Activated CD8-positive, alpha-beta memory T cell treated with anti-CD3 and anti-CD28 coated beads, Interleukin-2, amount 50 U/mL, for 24 hours (primary cell): ENCODE results near the gene CUBN.

ENCODE experiments used
- DNase-seq: peaks from one replicate; pipeline ENCODE4 v3.0.0-alpha.2; 2020; ENCODE audit errors: extremely low read depth

The CUBN gene

DNA sequence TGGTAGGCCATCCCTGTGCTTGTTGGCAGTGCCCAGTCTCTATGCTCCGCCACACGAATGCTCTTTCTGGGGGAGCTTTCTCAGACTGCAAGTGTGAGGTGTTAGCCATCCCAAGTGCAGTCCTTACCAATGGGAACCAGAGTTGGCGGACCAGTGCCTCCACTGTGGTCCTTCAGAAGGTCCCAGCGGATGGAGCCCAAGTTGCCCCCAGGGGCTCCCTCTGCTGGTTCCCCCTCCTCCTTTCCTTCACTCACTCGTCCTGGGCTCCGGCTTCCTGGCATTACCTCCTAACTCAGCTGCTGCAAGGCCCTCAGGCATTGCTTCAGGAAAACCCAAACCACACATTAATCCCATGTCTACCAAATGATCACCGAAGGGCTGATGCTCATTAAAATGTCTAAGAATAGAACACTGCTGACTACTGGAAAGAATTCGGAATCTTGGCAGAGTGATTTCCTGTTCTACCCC is 139.8 kb downstream of the CUBN start:
- no peak for DNase-seq

DNA sequence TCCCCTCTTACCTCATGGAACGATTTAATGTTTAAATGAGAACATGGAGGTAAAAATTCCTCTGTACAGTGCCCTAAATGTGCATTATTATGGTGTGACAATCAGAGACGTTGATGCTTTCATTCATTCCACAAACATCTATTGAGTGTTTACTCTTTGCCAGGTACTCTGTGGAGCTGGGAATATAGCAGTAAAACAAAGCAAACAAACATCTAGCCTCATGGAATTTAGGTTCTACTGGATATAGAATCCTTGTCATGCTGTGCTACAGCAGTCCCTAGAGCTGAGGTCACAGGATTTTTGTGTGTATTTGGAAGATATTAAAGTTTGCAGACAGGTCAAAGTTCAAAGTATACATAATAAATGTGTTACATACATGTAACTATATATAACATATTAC is 140.7 kb downstream of the CUBN start:
- DNase-seq: no peak

DNA sequence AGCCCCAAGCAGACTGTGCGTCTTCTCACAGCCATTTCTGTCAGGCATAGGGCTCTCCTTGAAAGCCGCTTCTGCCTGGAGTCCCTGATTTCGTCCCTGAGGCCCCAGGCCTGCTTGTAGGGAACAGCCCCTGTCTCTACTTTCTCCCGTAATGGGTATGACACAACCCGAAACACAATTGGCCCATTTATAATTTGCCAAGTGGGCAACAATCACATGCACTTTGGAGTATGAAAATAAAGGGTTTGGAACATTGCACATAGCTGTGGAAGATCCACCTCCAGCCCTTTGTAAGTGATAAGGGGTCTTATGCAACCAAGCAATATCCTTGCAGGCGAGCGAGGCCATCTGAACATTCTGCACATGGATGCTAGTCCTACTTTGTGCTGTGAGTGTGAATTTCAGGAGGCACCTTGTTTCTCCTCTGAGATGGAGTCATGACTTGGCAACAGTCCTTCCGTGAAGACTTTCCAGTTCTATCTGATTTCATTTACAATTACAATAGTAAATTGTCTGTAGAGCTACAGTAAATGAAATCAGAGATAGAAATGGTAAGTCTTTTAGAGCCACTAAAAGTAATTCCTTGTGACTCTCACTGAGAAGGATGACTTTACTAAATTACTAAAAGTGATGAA is 141.5 kb downstream of the CUBN start:
- no peak for DNase-seq

DNA sequence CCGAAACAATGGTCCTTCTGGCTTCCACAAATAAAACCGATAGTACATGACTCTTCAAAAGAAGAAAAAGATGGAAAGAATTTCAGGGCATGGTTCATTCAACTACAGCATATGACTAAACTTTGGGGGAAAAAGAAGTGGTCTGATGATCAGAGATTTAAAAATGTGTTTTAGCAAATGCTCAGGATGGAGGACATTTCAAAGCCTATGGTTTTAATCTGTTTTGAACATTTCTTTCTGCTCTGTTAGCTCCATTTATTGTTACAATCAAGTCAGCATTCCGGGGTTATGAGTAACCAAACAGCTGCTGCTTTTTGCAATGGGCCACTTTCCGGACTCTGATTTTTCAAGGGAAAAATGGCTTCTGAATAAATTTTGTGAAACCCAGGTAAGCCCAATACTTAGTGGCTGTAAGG is 142.4 kb downstream of the CUBN start:
- no peak for DNase-seq

DNA sequence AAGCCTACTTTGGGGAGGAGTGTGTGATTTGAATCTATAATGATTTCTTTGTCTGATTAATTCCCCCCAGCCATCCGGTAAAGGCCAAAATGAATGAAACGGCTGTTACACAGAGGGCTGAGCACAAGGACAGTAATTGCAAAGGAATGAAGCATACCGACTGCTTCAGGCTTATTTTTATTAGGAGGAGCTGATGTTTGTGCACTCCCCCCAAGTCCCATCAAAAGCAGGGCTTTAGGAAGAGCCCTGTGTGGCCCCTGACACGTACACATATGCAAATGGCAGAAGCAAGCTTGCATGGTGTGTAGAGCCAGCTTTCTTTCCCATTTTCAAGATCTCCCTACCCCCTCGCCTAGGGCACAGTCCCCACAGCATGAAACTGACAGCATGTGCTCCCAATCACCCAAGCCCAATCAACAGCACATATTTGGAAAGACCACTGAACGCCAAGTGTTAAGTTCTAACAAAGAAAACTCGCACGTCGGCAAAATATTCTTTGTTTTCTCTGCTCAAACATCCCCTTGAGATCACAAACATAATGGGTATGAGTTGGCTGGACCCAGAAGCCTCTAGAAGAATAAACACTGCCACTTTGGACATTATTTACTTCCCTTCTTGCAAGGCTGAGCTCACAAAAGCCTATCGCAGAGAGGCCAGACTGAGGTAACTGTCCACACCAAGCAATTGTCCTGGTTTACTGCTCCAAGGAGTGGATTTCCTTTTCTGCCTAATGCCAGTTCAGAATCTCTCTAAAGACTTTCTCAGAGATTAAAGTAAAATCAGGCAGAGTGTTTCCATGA is 143.0 kb downstream of the CUBN start:
- DNase-seq: no peak

DNA sequence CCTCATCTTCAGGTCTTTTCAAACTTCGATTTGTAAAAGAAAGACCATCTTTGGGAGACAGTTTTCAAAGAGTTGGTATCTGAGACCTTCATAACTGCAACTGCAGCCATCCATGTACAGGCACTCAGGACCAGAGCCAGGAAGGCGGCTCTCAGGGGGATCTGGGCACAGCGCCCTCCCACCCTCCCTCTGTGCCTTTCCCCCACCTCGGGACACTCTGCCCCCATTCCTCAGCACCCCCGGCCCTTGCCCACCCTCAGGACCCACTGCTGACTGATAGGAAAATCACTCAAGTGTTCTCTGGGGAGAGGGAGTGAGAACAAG is 143.6 kb downstream of the CUBN start:
- DNase-seq: no peak

DNA sequence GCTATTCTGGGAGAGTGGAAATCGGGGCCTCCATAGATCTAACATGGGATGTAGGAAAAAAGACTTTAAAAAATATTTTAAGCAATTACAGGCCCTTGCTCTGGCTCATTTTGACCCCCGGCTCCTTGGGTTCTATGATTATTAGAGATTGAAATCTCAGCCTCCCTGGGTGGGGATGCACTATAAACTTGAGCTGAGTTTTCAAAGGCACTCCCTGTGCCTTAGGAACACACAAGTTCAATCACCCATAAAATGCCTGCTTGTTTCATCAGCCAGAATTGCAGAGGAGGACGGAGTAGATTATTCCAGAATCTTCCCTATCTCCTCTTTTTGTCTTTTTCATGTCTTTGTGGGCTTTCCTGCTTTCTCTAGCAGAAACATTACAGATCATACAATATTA is 145.4 kb downstream of the CUBN start:
- no peak for DNase-seq

DNA sequence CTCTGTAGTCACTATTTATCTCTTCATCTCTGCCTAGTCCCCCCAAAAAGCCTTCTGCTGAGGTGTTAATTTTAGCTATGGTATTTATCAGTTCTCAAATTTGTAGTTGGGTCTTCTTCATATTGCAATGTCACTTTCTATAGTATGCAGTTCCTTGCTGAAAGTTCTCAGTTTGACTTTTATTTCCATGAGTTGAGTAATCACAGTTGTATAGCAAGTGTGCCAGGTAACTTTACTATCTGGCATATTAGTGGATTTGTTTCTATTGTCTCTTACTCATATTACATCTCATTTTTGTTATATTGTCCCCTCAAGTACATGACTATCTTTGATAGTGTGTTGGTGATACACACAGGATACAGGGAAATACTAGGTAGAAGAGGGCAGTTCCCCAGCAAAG is 152.8 kb downstream of the CUBN start:
- no peak for DNase-seq

DNA sequence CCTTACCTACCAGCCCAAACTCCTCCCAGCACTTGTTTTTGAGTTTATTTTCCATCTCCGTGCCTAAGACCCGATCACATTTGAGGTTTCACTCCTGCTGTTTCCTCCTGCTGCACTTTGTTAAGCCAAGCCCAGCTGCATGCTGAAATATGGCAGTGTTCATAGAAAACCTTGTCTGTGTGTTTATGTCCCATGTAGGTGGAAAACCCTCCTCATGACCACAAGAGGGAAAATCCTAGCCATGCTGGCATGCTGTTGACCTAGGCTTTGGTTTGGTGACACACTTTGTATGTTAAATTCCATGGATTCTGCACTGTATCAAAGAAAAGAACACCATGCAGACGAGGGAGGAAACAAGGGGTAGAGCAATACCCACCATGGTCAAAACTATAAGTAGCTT is 154.4 kb downstream of the CUBN start:
- DNase-seq: no peak

DNA sequence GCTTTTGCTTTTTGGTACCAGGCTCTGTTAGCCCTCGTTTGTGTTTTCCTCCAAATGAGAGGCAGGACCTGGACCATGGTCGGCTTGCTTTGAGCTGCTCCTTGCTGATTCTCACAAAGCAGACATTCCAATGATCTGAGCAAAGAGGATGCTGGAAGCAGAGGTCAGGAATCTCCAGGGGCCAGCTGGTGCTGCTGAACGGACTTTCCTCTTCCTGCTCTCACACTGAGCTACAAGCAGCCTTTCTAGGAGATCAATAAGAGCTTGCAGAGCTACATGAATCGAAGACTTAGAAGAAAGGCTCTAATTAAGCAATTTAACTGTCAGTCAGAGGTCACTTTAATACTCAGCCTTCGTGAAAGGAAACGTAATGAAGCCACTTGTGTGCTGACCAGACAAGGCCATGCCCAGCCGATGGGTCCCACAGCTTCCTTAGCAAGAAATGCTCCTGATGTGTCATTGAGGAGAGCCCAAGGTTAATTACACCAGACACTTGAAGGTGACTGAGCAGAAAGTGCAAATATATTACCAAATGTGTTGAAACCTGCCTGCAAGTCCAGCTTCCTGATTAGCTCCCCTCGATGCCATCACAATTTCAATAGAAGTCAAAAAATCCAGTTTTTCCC is 161.1 kb downstream of the CUBN start:
- DNase-seq: no peak

DNA sequence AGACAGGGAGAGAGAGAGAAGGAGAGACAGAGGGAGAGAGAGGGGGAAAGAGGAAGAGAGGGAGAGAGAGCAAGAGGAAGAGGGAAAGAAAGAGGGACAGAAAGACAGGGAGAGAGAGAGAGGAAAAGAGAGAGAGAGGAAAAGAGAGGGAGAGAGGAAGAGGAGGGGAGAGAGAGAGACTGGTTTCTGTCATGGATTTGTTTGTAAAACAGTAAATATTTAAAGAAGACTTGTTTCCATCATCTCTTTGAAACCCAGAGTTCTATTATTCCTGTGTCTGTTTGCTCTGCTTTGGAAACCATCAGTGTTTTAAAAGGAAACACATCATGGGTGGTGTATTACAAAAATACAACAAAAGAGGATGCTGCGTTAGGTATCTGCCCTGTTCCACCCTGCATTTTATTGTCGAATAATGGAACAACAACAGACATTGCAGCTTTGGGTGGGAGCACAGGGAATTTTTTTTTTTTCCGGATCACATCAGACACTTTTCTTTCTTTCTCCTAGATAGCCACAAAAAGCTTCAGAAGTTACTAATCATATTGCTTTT is 161.7 kb downstream of the CUBN start:
- no peak for DNase-seq

DNA sequence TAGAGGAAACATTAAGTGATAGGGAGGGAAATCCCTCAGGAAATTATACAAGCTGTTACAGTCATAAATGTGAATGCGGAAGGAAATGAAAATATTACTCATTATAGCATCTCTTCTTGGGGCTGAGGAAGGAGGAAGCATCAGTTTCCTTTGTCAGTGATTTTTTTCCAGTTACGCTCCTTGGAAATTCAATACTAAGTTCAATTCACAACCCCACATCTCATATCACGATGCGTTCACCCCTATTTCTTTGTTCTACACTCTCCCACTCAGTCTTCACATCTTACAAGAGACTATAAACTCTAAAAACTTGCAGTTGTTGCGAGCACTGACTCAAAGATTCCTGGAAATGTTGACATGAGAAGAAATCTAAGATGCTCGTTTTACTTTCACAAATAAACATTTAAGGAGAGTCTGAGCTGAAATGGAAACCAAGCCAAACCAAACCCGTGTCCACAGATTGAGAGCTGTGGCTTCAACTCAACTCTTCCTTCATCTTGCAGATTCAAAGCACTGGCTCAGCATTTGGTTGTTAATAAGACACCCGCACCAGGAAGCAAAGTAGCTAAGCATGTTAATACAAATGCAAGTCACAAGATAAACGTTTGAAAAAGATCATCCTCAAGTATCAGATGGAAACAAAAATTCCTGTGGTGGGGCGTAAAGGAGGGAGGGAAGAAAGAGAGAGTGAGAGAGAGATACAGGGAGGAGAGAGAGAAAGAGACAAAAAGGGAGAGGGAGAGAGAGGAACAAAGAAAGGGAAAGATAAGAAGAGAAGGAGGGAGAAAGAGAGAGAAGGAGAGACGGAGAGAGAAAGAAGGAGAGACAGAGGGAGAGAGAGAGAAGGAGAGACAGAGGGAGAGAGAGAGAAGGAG is 162.4 kb downstream of the CUBN start:
- no peak for DNase-seq

DNA sequence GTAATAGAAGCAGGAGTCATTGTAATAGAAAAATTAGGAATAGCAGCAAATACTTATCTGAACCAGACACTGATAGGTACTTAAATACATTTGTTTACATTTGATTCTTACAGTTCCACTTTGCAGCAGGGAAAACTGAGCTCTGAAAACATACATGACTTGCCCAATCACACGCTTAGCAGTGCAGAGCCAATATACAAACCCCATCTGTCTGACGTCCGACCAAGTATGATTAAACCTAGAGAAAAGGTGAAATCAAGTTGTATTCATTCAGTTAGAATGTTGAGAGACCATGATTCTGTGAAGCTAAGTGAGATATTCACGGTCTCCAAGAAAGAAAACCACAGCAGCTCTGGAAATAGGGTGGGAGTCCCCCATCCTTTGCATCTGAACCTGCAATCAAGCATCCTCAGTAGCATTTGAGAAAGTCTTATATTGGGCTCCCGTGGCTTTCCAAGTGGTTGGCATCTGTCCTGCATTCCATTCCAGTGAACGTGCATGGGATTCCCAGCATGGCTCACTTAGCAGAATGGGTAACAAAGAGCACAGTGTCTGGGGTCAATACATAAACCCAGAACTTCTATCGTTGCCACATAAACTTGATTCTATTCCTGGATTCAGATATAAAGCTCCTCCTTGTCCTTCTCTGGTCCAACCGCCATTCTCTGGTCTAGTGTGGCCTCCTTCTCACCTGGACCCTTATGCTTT is 163.7 kb downstream of the CUBN start:
- no peak for DNase-seq

DNA sequence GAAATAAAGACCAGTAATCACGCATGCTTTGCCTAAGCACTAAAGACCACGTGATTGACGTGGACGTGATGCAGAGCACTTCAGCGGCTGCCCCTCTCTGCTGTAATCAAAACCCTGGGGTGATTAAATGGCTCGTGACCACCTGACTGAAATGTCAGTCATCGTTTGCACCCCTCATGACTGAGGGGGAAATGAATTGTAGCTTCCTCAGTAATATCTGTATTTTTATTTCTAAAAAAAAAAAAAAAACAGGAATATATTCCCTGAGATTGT is 164.3 kb downstream of the CUBN start:
- DNase-seq: no peak

DNA sequence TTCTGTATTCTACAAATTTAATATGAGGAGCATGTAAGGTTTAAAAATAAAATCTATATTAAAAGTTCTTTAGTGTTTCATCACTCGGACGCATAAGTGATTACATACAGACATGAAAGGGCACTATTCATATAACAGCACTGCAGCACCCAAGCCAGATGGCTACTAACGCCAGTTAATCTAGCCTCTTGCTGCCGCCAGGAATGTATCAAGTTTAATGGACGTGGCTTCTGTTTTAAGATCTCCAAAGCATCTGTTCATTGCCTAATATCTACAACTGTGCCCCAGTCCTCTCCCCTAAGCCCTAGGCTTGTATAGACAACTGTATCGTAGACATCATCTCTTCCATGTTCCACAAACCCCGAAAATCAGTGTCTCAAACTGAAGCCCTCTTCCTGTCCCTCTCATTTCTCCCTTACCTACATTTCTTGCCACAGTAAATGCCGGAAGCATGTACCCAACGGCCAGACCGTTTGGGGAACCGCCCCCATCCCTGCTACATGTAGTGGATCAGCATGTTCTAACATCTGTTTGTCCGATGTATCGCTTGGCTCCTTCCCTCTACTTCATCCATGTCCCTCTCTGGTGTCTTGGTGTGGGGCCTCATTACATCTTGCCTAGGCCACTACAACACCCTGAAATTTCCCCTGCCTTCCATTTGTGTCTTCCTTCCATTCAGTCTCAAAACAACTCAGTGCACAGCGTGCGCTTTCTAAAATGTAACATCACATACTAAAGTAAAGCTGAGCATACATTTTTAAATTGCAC is 164.9 kb downstream of the CUBN start:
- no peak for DNase-seq

DNA sequence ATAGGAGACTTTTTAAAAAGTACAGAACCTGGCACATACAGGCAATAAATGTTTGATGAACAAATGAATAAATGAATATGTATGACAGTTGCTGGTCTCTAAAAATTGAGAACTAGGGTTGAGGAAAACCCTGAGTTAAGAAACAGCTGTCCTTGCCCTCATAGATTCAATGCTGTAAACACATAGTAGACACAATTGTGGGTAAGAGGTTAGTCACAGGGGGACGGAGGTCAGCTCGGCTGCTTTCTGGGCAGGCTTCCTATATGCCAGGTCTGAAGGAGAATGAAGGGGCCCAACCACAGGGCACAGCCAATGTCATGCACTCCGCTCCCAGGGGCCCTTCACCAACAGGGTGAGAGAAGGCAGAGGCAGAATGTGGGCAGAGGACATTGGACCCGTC is 169.1 kb downstream of the CUBN start:
- DNase-seq: no peak

DNA sequence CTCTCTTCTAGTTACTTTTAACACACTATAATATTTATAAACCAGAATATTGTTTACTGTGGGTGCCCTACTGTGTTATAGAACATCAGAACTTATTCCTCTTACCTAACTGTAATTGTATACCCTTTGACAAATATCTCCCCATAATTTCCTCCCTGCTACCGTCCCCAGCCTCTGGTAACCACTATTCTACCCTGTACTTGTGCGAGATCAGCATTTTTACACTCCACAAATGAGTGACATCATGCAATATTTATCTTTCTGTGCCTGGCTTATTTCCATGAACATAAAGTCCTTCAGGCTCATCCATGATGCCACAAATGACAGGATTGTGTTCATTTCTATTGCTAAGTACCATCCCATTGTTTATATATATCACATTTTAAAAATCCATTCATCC is 172.6 kb downstream of the CUBN start:
- no peak for DNase-seq

DNA sequence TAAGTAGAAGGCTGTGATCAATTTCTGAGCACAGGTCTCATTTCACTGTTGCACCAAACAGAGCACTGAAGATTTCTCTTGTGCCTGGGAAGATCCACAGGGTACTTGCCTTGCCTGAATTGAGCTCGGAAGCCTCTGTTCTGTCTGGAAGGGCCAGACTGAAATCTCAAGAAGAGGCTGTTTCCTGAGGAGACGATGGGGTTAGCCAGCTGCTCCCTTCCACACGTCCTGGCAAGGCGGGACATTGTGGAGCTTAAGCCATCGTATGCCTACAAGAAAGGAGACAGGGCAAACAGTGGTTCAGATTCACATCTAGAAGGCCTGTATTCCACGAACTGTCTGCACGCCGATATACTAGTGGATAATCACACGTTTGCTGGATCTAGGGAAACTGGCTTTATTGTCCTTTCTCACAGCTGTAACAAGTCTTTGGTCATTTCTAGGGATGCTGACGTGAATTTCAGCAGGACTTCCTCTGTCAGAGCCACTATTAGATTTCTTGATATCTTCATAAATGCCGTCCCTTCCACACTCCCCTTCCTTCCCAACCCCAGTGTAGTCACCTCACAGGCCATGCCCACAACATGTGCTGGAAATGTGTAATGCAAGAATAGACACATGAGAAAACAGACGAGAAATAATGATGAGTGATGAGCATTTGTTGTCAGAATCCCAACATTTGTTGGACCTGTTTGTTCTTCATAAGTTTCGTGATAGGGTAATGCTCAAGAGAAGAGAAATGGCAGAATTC is 175.2 kb downstream of the CUBN start:
- no peak for DNase-seq

DNA sequence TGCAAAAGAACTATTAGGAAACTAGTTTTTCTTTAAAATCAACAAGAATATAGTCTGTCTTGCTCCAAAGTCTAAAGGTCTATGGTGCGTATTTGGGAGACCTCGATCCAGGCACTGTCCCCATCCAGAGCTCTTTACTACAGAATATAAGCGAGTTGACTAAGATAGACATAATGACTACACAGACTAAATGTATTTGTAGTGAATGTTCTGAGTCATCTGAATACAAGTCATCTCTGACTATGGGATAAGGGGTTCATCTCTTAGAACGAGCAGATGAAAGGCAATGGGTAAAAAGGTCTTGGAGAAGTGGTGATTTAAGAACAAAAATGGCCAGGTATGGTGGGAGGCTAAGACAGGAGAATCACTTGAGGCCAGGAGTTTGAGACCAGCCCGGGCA is 176.3 kb downstream of the CUBN start:
- DNase-seq: no peak

DNA sequence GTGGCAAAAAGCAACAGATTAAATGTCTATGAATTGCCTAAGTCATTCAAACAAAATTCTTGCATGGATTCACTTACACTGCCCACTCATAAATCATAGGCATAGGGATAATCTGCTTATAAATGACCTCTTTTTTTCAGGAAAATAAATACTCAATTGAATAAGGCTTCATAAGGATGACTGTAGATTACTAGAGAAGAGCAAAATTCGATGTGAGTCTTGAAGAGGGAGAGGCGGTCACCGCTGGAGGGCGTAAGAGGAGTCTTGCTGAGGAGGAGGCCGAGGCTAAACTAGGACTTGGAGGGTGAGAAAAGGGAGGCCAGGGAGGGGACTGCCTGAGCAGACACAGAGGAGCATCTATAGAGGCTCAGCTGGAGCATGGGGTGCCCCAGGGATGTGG is 177.0 kb downstream of the CUBN start:
- no peak for DNase-seq
